ENCODE results near the gene PCYOX1L.

- TF ChIP-seq CTCF (conservative IDR thresholded peaks at IDR 0.05) (no peak), EZH2 (IDR thresholded peaks at IDR 0.05; ENCODE audit: low read depth) (no peak)
Observed at GRCh38 chr5:149319174-149319573, 38.7 kb upstream of the PCYOX1L start.

Measured in PC-9 (cell line).